Loucy (cell line): ENCODE data around the gene GRK3.
"Not testable (repeated sequence)": the region's sequence is repeated elsewhere in the genome, so short reads cannot be mapped to it uniquely, and the experiment has no call there.

Experiments
- H2AFZ ChIP-seq: fragments of 200-600 bp; sonication (generic); 2 replicates; pipeline ENCODE4 v1.6.0; 2016; ENCODE audit warnings: antibody characterized with exemption, mild to moderate bottlenecking, low read length, moderate library complexity
- H3F3A ChIP-seq: fragments of 200-600 bp; 2 replicates; pipeline ENCODE4 v1.6.0; 2016; ENCODE audit warnings: antibody characterized with exemption, low read depth, mild to moderate bottlenecking
- H3K27me3 ChIP-seq: fragments of 200-600 bp; sonication (generic); 2 replicates; pipeline ENCODE4 v1.6.1; 2014; ENCODE audit warnings: low read length, mild to moderate bottlenecking; ENCODE audit not compliant: insufficient read depth, poor library complexity, severe bottlenecking
- H3K36me3 ChIP-seq: fragments of 200-600 bp; sonication (generic); 2 replicates; pipeline ENCODE4 v1.6.1; 2016; ENCODE audit warnings: low read length; ENCODE audit not compliant: insufficient read depth
- H3K4me1 ChIP-seq: fragments of 200-600 bp; sonication (generic); 2 replicates; pipeline ENCODE4 v1.5.1; 2014; ENCODE audit warnings: low read length, mild to moderate bottlenecking; ENCODE audit not compliant: insufficient read depth, poor library complexity, severe bottlenecking
- H3K4me2 ChIP-seq: fragments of 200-600 bp; sonication (generic); 2 replicates; pipeline ENCODE4 v1.6.0; 2014; ENCODE audit warnings: antibody characterized with exemption, low read length, low read depth, mild to moderate bottlenecking; ENCODE audit not compliant: poor library complexity, severe bottlenecking
- H3K4me3 ChIP-seq: fragments of 200-600 bp; sonication (generic); 2 replicates; pipeline ENCODE4 v1.5.1; 2014; ENCODE audit warnings: low read length, mild to moderate bottlenecking, mixed read lengths; ENCODE audit not compliant: poor library complexity, severe bottlenecking
- H3K79me2 ChIP-seq: fragments of 200-600 bp; sonication (generic); 2 replicates; pipeline ENCODE4 v1.6.1; 2014; ENCODE audit warnings: low read length; ENCODE audit not compliant: insufficient read depth
- H3K9ac ChIP-seq: fragments of 200-600 bp; sonication (generic); 2 replicates; pipeline ENCODE4 v1.6.0; 2014; ENCODE audit warnings: mild to moderate bottlenecking, low read depth, low read length, moderate library complexity; ENCODE audit not compliant: poor library complexity, severe bottlenecking
- H3K9me2 ChIP-seq: fragments of 200-600 bp; sonication (generic); replicated peaks from 2 replicates; pipeline ENCODE4 v1.6.1; 2016; ENCODE audit warnings: low read depth, low read length, mixed read lengths
- H3K9me3 ChIP-seq: fragments of 200-600 bp; sonication (generic); 2 replicates; pipeline ENCODE4 v1.6.1; 2014; ENCODE audit warnings: mild to moderate bottlenecking, antibody characterized with exemption, low read length, low read depth; ENCODE audit not compliant: insufficient read depth
- H4K20me1 ChIP-seq: fragments of 200-600 bp; sonication (generic); 2 replicates; pipeline ENCODE4 v1.6.0; 2014; ENCODE audit warnings: antibody characterized with exemption, low read length, mild to moderate bottlenecking; ENCODE audit not compliant: insufficient read depth, poor library complexity, severe bottlenecking
- CTCF ChIP-seq: fragments of 200-600 bp; sonication (generic); conservative IDR thresholded peaks from 2 replicates; pipeline ENCODE4 v1.5.1; 2014; ENCODE audit warnings: mild to moderate bottlenecking, antibody characterized with exemption, low read length
- EZH2phosphoT487 ChIP-seq: fragments of 200-600 bp; IDR thresholded peaks from 2 replicates; pipeline ENCODE4 v1.6.1; 2018; ENCODE audit warnings: antibody characterized with exemption, mild to moderate bottlenecking, moderate library complexity, borderline replicate concordance

Gene GRK3

GRCh38 chr22:25573841-25574240 is 9.4 kb downstream of the GRK3 start:
- Histone ChIP-seq H3K36me3 (peaks cover 19% of the 10 kb centered on the region), H3K9me2 (no peaks in the 10 kb centered on the region), H3K9me3 (no peaks in the 10 kb centered on the region), H4K20me1 (peaks cover 95% of the 10 kb centered on the region), H3F3A (no peaks in the 10 kb centered on the region), H3K4me1 (peaks cover 72% of the 10 kb centered on the region), H3K27me3 (no peaks in the 10 kb centered on the region), H3K79me2 (peaks cover 100% of the 10 kb centered on the region), H3K9ac (no peak overlapping the region), H3K4me2 (peak overlapping the region; percentile 83), H3K4me3 (peak overlapping the region; percentile 59), H2AFZ (no peak overlapping the region)
- TF ChIP-seq CTCF (no peak), EZH2phosphoT487 (no peak)

GRCh38 chr22:25574736-25575135 is 10.3 kb downstream of the GRK3 start:
- H2AFZ ChIP-seq, result no peak overlapping the region
- H3K4me1 ChIP-seq, result peaks cover 63% of the 10 kb centered on the region
- H3K79me2 ChIP-seq, result peaks cover 100% of the 10 kb centered on the region
- no peaks in the 10 kb centered on the region for H3K27me3 ChIP-seq
- no peaks in the 10 kb centered on the region for H3K9me3 ChIP-seq
- no peak for TF ChIP-seq CTCF
- no peak for TF ChIP-seq EZH2phosphoT487
- H3F3A ChIP-seq, result no peaks in the 10 kb centered on the region
- H4K20me1 ChIP-seq, result peaks cover 95% of the 10 kb centered on the region
- H3K9me2 ChIP-seq, result no peaks in the 10 kb centered on the region
- H3K36me3 ChIP-seq, result peaks cover 22% of the 10 kb centered on the region
- peak overlapping the region; percentile 13 for H3K4me3 ChIP-seq
- H3K4me2 ChIP-seq, result peak overlapping the region; percentile 83
- no peak overlapping the region for H3K9ac ChIP-seq

GRCh38 chr22:25575674-25576392 is 11.4 kb downstream of the GRK3 start:
- H2AFZ ChIP-seq, H3K9ac ChIP-seq, H3K9me2 ChIP-seq, H3K4me3 ChIP-seq, H3F3A ChIP-seq, H3K9me3 ChIP-seq, H3K27me3 ChIP-seq: not testable (repeated sequence)
- Histone ChIP-seq H4K20me1 (peaks cover 94% of the 10 kb centered on the region), H3K79me2 (peaks cover 100% of the 10 kb centered on the region), H3K4me1 (peaks cover 52% of the 10 kb centered on the region), H3K4me2 (peak overlapping the region; percentile 83), H3K36me3 (peaks cover 27% of the 10 kb centered on the region)

GRCh38 chr22:25581452-25581851 is 17.0 kb downstream of the GRK3 start:
- not testable (repeated sequence) for H3F3A ChIP-seq, H3K4me2 ChIP-seq, H2AFZ ChIP-seq, H3K9me2 ChIP-seq, H3K27me3 ChIP-seq, H3K4me3 ChIP-seq, H3K9ac ChIP-seq, H3K9me3 ChIP-seq
- peaks cover 28% of the 10 kb centered on the region for H3K36me3 ChIP-seq
- H4K20me1 ChIP-seq, result peaks cover 91% of the 10 kb centered on the region
- H3K79me2 ChIP-seq, result peaks cover 100% of the 10 kb centered on the region
- H3K4me1 ChIP-seq, result peaks cover 30% of the 10 kb centered on the region
